Embryonic facial prominence (tissue), 1 donor: ENCODE results near the gene BEST1.
"Not testable (repeated sequence)": the region's sequence is repeated elsewhere in the genome, so short reads cannot be mapped to it uniquely, and the experiment has no call there.

Experiments used
- DNase-seq: peaks from one replicate; pipeline ENCODE4 v3.0.0-alpha.2; 2016; ENCODE audit errors: extremely low spot score

Gene BEST1

GRCh38 chr11:61948505-61948904 is 1.6 kb upstream of the BEST1 start:
- DNase-seq: no peak

DNA sequence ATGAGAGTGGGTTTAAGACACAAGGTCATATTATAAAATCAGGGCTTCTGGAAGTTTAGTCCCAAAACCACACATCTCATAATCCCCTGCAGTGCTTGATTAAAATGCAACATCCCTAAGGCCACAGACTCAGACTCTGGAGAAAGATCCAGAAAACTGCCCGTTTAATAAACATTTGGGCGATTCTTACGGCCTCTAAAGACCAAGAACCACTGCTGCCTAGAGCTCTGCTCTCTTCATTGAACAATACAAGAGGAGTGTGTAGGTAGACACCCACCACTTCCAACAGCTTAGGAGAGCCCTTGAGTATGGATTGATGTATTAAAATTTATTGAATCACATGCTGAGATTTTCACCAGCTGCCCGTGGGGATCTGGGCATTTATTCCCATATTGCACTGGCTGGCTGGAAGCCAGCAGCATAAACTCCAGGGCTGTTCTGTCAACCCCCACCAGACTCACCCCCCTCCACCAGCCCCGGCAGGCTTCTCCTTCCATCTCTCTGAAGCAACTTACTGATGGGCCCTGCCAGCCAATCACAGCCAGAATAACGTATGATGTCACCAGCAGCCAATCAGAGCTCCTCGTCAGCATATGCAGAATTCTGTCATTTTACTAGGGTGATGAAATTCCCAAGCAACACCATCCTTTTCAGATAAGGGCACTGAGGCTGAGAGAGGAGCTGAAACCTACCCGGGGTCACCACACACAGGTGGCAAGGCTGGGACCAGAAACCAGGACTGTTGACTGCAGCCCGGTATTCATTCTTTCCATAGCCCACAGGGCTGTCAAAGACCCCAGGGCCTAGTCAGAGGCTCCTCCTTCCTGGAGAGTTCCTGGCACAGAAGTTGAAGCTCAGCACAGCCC is 749 bp upstream of the BEST1 start:
- DNase-seq: no peak

GRCh38 chr11:61951484-61952135 is 1.5 kb downstream of the BEST1 start:
- no peak for DNase-seq

DNA sequence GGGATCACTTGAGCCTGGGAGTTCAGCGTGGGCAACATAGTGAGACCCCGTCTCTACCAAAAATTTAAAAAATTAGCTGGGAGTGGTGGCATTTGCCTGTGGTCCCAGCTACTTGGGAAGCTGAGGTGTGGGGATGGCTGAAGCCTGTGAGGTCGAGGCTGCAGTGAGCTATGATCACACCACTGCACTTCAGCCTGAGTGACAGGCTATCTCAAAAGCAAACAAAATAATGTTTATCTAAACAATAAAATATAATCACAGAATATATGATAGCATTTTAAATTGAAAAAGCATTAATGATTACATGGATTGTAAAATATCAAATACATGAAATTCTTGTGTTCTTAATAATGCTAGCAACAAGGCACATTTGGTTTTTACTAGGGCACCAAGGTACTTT is 2.7 kb downstream of the BEST1 start:
- DNase-seq: no peak

DNA sequence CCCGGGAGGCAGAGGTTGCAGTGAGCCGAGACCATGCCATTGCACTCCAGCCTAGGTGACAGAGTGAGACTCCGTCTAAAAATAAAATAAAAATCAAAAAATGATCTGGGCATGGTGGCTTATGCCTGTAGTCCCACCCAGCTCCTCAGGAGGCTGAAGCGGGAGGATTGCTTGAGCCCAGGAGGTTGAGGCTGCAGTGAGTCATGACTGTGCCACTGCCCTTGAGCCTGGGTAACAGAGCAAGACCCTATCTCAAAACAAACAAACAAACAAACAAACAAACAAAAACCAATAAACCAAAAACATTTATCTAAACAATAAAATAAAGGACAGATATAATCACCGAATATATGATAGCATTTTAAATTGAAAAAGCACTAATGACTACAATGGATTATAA is 3.5 kb downstream of the BEST1 start:
- DNase-seq: not testable (repeated sequence)

DNA sequence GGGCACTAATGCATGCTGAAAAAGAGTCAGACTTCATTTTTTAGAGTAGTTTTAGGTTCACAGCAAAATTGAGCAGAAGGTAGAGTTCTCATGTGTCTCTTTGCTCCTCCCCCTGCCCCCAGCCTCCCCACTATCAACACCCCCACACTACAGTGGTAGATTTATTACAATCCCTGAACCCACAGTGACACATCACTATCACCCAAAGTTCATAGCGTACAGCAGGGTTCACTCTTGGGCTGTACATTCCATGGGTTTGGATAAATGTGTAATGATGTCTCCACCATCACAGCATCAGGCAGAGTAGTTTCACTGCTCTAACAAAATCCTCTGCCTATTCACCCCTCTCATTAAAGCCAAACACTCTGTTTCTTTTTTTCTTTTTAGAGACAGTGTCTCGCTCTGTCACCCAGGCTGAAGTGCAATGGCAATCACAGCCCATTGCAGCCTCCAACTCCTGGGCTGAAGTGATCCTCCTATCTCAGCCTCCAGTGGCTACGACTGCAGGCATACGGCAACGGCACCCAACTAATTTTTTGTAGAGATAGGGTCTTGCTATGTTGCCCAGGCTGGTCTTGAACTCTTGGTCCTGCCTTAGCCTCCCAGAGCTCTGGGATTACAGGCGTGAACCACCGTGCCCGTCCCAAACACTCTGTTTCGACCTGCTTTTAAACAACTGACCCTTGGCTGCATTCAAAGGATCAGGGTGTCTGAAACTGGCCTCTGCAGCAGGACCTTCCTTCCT is 4.1 kb downstream of the BEST1 start:
- no peak for DNase-seq

DNA sequence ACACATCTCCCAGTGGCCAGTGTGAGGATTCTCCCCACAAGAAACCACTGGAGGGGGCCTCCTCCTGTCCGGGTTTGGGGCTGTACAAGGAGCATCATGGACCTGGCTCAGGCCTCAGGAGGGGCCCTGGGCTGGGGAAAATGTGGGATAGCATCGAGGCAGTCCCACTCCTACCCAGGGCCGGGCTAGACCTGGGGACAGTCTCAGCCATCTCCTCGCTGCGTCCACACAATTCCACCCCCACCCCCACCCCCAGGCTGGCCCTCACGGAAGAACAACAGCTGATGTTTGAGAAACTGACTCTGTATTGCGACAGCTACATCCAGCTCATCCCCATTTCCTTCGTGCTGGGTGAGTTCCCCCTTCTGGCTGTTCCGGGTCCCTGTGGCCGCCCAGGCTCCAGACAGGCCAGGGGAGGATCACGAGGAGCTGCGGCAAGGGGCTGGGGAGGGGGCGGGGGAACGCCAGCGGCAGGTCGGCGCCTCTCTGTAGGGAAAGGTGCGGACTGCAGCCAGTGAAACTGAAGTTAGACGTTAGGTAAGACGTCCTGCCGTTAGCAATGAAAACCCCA is 4.8 kb downstream of the BEST1 start:
- no peak for DNase-seq

- no peak for DNase-seq
Measured at GRCh38 chr11:61955422-61956135, 5.4 kb downstream of the BEST1 start.

DNA sequence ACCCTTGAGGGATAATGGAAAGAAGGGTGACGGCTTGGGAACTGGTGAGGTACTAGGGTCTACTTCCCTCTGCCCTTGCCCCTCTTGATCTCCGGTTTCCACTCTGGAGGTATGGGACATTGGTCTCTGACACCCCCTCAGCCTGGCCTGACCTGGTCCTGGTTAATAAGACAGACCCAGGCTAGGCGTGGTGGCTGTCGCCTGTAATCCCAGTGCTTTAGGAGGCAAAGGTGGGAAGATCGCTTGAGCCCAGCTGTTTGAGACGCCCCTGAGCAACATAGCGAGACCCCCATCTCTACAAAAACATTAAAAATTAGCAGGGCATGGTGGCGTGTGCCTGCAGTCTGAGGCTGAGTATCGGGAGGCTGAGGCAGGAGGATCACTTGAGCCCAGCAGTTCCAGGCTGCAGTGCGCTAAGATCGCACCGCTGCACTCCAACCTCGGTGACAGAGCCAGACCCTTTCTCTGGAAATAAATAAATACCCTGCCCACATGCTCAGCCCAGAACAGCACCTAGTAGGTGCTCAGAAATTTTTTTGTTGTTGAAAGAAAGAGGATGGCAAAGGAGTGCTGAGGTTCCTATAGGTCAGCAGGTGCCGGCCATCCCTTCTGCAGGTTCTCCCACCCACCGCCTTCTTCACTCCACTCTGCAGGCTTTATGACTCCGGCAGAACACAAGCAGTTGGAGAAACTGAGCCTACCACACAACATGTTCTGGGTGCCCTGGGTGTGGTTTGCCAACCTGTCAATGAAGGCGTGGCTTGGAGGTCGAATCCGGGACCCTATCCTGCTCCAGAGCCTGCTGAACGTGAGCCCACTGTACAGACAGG is 6.3 kb downstream of the BEST1 start:
- no peak for DNase-seq

DNA sequence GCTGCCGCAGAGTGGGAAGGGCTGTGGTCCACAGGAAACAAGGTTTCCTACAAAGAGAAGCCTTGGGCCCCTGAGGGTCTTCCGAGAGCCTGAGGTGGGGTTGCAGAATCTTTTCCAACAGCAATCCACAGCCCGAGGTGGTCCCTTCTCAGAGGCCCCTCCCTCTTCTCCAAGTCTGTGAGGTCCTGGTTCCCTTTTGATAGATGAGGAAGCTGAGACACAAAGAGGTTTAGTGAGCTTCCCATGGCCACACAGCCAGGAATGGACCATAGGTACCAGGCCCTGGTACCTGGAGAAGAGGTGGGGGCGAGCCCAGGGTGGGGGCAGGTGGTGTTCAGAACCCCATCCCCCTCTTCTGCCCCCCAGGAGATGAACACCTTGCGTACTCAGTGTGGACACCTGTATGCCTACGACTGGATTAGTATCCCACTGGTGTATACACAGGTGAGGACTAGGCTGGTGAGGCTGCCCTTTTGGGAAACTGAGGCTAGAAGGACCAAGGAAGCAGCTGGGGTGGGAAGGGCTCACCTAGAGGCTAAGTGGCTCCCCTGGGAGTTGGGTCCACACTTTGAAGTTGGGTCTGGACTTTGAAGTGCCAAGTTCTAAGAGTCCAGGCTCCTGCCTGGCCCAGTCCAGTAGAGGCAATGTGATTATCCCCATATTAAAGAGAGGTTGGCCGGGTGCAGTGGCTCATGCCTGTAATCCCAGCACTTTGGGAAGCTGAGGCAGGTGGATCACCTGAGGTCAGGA is 7.0 kb downstream of the BEST1 start:
- DNase-seq: no peak

GRCh38 chr11:61958590-61958989 is 8.4 kb downstream of the BEST1 start:
- no peak for DNase-seq

DNA sequence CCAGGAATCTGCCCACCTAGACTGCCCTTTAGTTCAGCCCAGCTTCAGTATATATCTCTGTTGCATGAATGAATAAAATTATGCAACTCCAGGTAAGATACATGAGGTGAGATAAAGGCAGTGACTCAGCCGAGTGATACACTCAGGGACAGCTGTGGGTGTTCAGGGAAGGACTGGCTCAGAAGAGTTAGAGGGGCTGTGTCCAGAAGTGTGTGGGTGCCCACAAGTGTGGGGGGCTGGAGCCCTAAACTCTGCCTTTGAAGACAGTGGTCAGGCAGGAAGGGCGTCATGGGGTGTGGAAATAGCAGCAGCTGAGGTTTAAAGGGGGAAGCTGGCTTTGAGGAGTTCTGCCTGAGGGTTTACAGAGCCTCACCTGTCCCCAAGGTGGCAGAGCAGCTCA is 9.0 kb downstream of the BEST1 start:
- no peak for DNase-seq

DNA sequence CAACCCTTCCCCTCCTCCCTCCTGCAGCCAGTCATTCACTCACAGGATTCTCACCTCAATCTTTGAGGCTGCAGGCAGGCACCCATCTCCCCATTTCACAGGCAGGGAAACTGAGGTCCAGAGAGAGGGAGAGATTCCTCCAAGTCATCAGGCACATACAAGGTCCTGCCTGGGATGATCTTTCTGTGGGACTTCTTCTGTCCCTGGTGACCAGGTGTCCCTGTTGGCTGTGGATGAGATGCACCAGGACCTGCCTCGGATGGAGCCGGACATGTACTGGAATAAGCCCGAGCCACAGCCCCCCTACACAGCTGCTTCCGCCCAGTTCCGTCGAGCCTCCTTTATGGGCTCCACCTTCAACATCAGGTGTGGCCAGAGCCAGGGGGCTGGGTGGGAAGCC is 9.5 kb downstream of the BEST1 start:
- DNase-seq: no peak

- DNase-seq: no peak
Measured at GRCh38 chr11:61960532-61960931, 10.4 kb downstream of the BEST1 start.

GRCh38 chr11:61961570-61962212 is 11.5 kb downstream of the BEST1 start:
- DNase-seq: no peak

- DNase-seq: no peak
Measured at GRCh38 chr11:61962213-61963015, 12.3 kb downstream of the BEST1 start.

GRCh38 chr11:61963016-61963281 is 12.8 kb downstream of the BEST1 start:
- no peak for DNase-seq

GRCh38 chr11:61963282-61964057 is 13.3 kb downstream of the BEST1 start:
- no peak for DNase-seq
